Lower leg skin (tissue), 4 donors: ENCODE data around the gene GABBR2. TPM values are rescaled to one million over a fixed set of nuclear protein-coding genes. Genes with fewer than 3 reads are reported as not detected.

Experiments
- DNase-seq, 2 donors: peaks; one replicate each; pipeline ENCODE4 v3.0.0-alpha.2; 2019; ENCODE audit warnings: low spot score in 2 of 2
- H3K4me3 ChIP-seq: fragments of 200-600 bp; sonication (generic); 2 replicates; pipeline ENCODE4 v1.5.1; 2017; ENCODE audit warnings: mild to moderate bottlenecking, low read depth; ENCODE audit not compliant: poor library complexity, severe bottlenecking
- CTCF ChIP-seq, 3 donors: fragments of 450-650 bp; IDR thresholded peaks; one replicate each; pipeline ENCODE4 v1.5.1; 2016; ENCODE audit warnings: antibody characterized with exemption in 3 of 3, mild to moderate bottlenecking in 3 of 3, moderate library complexity in 2 of 3
- POLR2A ChIP-seq, 2 donors: fragments of 450-650 bp; IDR thresholded peaks; one replicate each; pipeline ENCODE4 v1.6.1; 2016 to 2017; ENCODE audit warnings: antibody characterized with exemption in 2 of 2, mild to moderate bottlenecking in 1 of 2, moderate library complexity in 1 of 2
- WGBS, 2 donors: methylation state at CpG; one replicate each; pipeline ENCODE4 v1.1.5; 2018; 5-methylcytosine and 5-hydroxymethylcytosine counted together
- intact Hi-C: fragments of 100-400 bp; cut with DNase I; formaldehyde crosslinking; loops from one replicate; pipeline ENCODE4 v1.15.0; 2023; ENCODE audit warnings: low total_unique reads
- total RNA-seq, 4 donors: library from RNA; depleted of rRNA; stranded (reverse); fragments of >200 nt; gene quantifications; one replicate each; pipeline ENCODE4 v1.1.0, GENCODE V29; 2016

The GABBR2 gene
- total RNA-seq, 4 donors from 2014 or later: 0.23 to 4.2 TPM; not detected in 2

- no peak for TF ChIP-seq POLR2A (IDR thresholded peaks at IDR 0.05)
- no peak for TF ChIP-seq CTCF (IDR thresholded peaks at IDR 0.05)
- no peak overlapping the region for H3K4me3 ChIP-seq
- DNase-seq: peak in 1 of 2 donors; percentile 37
- WGBS, 2 donors: 43 to 65% methylated on average over 9 of the region's 9 CpGs
- intact Hi-C loops: loop anchor here (10.0 kb wide), 1 partner anchor 177 kb away; no protein-coding TSS in a partner anchor
Observed at GRCh38 chr9:98251551-98251950, 457.2 kb downstream of the GABBR2 start.

- no peak overlapping the region for H3K4me3 ChIP-seq
- intact Hi-C loops: loop anchor here (10.0 kb wide), 1 partner anchor 175 kb away; no protein-coding TSS in a partner anchor
- TF ChIP-seq POLR2A (IDR thresholded peaks at IDR 0.05): no peak
- TF ChIP-seq CTCF (IDR thresholded peaks at IDR 0.05): no peak
- no peak for DNase-seq
- WGBS, 2 donors: 69% methylated on average over 2 of the region's 2 CpGs
Observed at GRCh38 chr9:98249771-98250170, 459.0 kb downstream of the GABBR2 start.

DNA sequence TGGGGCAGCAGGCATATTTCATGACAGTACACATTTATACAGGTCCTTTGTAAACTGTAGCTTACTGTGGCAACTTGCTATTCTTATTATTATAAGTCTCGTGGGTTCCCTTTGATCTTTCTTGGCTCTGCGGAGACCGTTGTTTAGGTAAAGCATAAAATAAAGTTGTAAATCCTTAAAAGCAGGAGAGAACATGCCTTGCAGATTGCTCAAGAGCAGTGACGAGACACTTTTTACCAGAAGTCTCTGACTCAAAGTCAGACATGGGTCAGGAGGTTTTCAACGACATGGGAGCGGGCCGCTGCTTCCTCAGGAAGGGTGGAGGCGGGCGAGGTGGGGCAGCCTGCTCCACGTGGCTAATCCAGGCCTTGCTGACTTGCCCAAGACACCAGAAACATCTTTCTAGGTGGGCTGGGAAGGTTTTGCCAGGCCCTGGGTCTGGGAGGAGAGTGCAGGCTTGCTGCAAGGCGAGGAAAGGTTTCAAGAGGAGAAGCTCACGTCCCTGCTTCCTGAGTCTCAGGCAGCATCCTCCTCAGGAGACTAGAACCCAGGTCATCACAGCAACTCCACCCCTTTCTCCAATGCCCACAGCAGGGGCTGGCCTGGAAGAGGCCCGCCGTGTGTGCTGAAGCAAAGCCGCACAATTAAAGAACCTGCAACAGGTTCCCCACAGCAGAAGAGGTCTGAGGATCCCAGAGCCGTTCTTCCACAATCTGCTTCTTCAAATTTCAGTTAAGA, 459.8 kb downstream of the GABBR2 start:
- WGBS, 2 donors: 46 to 52% methylated on average over 16 of the region's 16 CpGs
- DNase-seq: peak; percentile 83 to 93
- no peak overlapping the region for H3K4me3 ChIP-seq
- TF ChIP-seq CTCF (IDR thresholded peaks at IDR 0.05) (no peak), POLR2A (IDR thresholded peaks at IDR 0.05) (no peak)
- intact Hi-C loops: no loop called here

- no peak for TF ChIP-seq CTCF (IDR thresholded peaks at IDR 0.05)
- TF ChIP-seq POLR2A (IDR thresholded peaks at IDR 0.05): no peak
- H3K4me3 ChIP-seq: no peak overlapping the region
- 75 to 79% methylated on average over 8 of the region's 8 CpGs for WGBS, 2 donors
- peak in 1 of 2 donors; percentile 68 for DNase-seq
- intact Hi-C loops: no loop called here
Observed at GRCh38 chr9:98247831-98248657, 460.7 kb downstream of the GABBR2 start.

GRCh38 chr9:98242426-98242825, 466.3 kb downstream of the GABBR2 start:
- no peak overlapping the region for H3K4me3 ChIP-seq
- intact Hi-C loops: no loop called here
- DNase-seq: no peak
- WGBS, 2 donors: 80 to 81% methylated on average over 3 of the region's 3 CpGs
- no peak for TF ChIP-seq POLR2A (IDR thresholded peaks at IDR 0.05)
- no peak for TF ChIP-seq CTCF (IDR thresholded peaks at IDR 0.05)
